HG02973 (cell line): ENCODE results near the gene HOXD9.

Source experiments
- ATAC-seq: cut with Tn5 transposase; IDR thresholded peaks from one replicate; pipeline ENCODE4 v1.9.1; 2021; ENCODE audit warnings: moderate library complexity; ENCODE audit not compliant: unreplicated experiment

Gene HOXD9

GRCh38 chr2:176164611-176165369 lies 42.3 kb downstream of the HOXD9 start:
- ATAC-seq: no peak

DNA sequence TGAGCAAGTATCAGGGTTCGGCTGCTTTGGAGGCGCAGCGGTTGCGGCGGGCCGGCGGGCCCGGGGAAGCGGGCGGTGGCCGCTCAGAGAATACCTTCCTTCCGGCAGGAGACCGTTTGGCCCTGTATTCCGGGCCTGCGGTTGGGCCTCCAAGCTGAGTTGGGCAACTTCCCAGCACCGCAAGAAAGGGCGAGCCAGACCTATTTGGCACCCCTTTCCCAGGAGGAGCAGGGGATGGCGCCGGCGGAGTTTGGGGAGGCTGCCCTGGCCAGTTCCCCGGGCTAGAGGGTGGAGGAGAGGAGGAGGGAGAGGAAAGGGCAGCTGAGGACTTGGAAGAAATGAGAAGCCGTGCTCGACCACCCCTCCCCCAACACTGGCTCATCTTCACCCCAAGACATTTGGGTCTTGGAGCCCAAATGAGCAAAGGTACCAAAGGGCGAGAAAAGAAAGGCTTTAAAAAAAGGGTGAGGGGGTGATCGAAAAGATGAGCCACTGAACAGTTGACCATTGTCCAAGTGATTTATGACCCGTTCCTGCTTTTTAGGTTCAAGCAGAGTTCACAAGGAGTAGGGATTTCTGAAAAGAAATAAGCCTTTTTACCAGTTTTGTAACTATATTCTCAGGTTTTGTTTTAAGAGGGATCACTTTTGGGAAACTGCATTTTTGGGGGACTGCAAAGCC lies 43.0 kb downstream of the HOXD9 start:
- ATAC-seq: no peak

DNA sequence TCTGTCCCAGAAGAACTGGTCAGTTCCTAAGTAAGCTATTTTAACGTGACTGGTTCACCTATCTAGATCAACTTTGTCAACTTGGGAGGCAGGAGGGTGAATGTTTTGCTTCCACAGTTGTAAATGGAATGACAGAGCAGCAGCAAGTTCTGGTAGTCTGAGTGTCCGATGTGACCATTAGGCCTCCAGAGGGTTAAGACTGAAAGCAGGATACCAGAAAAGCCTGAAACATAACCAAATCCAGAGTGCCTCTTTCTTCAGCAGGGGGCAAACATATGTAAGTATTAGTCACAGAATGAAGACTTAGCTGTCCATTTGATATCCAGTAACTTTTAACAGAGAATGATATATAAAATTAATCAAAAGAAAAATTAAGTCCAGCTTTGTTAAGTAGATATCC lies 43.8 kb downstream of the HOXD9 start:
- ATAC-seq: no peak

DNA sequence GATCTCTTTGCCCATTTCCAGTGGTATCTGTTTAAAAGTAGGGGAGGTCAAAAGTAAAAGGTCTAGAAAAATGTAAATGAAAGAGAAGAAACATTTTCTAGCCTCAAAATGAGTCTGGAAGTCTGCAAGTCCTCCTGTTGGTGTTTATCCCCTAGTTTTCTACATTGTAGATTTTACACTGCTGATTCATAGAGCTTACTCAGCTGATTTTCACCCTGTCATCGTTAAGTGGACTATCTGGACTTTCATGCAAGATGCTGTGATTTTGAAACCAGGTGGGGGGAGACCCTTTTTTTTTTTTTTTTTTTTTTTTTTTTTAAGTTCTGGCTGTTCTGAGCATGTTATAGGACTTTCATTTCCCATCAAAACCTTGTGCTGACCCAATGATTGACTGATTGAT lies 44.9 kb downstream of the HOXD9 start:
- no peak for ATAC-seq

- ATAC-seq: no peak
Observed at GRCh38 chr2:176169181-176169580, 46.7 kb downstream of the HOXD9 start.

- ATAC-seq: no peak
Observed at GRCh38 chr2:176169711-176170110, 47.2 kb downstream of the HOXD9 start.

DNA sequence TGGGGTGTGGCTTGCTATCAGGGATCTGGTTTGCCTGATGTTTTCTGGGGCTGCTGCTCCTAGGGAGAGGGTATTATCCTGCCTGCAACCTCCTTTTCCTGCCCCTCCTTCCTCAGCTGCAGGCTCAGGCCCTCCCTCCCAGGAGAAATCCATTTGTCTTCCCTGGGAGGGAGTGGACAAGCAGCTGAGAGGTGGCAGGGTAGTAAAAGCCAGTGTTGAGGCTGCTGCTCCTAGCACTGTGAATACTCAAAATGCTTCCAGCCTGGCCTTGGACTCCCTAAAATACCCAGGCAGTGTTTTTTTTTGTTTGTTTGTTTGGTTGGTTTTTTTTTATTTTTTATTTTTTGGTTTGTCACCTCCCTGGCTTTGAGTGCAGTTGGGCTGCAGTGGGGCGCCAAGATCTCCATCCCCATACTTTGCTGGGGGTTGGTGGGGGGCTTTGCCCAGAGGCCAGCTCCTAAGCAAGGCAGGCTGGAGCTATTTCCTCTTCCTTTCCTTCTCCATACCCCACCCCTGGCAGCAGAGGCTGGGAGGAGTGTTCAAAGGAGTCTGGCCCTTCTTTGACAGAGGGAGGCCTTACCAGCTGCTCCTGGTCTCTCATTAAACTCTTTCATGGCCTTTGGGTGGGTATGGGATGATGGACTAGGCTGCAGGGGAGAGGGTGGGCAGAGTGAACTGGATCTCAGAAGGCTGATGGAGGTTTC lies 48.2 kb downstream of the HOXD9 start:
- no peak for ATAC-seq

- no peak for ATAC-seq
Observed at GRCh38 chr2:176171351-176172006, 49.0 kb downstream of the HOXD9 start.

GRCh38 chr2:176172007-176172894 lies 49.7 kb downstream of the HOXD9 start:
- no peak for ATAC-seq

DNA sequence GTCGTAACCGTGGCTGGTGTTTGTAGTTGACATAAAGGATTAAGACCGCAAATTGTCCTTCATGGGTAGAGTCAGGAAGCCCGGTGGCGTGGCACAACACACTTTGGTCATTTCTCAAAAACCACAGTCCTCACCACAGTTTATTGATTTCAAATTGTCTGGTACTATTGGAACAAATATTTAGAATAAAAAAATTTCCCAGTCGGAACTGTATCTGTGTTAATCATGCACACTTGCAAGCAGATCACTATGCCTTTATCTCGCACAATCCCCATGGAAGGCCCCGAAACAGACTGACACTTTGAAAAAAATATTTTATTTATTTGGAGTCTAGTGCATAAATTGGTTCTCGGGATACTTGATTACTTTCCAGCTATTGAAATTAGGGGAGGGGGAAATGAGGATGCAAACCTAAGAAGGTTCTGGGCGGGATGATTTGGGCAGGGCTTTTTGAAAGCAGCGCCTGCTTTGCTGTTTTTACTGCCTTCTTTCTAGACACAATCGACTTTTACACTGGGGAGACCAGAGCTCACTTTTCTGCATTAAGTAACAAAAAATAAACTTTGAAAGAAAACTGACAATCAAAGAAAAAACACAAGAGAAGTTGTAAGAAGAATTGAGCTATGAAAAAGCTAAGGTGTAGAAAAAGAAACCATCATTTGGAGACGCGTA lies 50.5 kb downstream of the HOXD9 start:
- no peak for ATAC-seq

DNA sequence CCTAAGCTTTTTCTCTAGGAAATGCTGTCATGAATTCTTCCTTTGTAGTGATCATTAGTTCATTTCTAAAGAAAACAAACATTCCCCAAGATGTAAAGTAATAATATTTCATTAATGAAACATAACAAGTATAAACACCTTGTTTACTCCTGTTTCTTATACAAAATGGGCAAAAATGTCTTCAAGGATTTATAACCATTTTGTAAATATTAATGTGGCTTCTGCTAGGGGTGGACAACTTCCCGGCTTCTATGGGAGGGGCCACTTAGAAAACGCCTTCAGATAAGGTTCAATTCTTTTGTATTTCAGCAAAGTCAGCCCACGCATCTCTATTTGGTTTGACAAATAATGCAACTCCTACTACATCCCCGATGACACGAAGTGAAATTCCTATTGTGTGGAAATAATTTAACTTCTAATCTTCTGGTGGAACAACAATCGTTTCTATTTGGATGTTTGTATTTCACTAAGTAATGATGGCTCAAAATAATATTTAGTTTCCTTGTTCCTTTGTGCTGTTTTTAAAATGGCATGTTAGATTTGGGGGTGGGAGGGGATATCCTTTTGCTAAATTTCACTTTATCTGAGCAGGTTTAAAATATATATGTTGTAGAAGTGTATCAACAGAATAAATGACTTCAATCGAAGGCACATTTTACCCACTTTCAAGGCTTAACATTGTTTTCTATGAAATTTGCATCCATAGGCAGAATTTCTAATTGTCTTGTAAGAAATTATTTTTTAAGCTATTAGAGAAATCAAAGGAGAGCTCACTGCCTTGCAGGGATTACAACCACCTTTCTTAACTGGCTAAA lies 51.3 kb downstream of the HOXD9 start:
- ATAC-seq: no peak

DNA sequence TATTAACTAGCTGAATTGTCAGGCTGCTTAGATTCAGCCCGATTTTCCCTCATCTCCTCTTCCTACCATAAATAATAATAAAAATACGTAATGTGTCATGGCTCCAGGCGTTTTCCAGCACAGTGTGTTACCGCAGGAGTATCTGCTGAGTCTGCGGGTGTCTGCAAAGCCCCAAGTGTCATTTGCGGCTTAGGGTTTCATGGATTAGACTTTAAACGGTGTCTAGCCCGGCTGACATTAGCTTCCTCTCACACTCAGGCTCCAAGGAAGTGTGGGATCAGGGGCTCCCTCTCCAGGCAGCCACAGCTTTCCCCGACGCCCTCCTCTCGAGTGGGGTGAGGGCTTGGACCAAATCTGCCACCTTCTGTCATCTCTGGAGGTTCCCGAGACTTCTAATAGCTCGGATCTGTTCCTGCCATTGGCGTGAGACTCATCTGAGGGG lies 51.9 kb downstream of the HOXD9 start:
- no peak for ATAC-seq
